ENCODE data around the gene DAPK2. TPM values are rescaled to one million over a fixed set of nuclear protein-coding genes. Genes with fewer than 3 reads are reported as not detected.
"Not testable (repeated sequence)": the region's sequence is repeated elsewhere in the genome, so short reads cannot be mapped to it uniquely, and the experiment has no call there.

Gene DAPK2
- total RNA-seq, 1 donor: 23.5 TPM

DNA sequence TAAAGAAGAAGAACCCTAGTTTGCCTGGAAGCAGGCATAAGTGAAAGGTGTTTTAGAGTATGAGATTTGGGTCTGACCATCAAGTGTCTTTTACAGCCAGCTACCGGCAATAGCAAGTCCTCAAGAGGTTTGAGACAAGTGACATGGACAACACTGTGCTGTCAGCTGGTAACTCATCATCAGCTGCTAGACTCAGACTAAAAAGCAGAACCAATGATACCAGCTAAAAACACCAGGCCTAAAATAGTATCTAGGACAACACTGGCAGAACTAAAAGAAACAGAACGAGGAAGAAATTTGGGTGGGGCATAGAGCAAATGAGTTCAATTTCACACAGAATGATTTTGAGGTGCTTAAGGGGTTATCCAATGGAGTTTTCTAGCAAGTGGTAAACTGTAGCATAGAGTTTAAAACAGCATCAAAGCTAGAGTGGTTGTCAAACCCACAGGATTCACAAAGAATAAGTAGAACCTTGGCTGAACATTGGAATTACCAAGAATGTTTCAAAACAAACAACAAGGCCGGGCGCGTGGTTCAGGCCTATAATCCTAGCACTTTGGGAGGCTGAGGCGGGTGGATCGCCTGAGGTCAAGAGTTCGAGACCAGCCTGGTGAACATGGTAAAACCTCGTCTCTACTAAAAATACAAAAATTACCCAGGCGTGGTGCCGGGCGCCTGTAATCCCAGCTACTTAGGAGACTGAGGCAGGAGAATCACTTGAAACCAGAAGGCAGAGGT is 43.4 kb upstream of the DAPK2 start:
- Histone ChIP-seq H3K36me3 (ENCODE audit: insufficient read depth, low read length) (peaks cover 20% of the 10 kb centered on the region), H3K4me3 (ENCODE audit: insufficient read depth, low read length) (no peak overlapping the region), H3K79me2 (ENCODE audit: insufficient read depth, low read length) (peaks cover 52% of the 10 kb centered on the region), H3K27me3 (ENCODE audit: insufficient read depth, low read length) (no peaks in the 10 kb centered on the region), H3K27ac (ENCODE audit: low read depth, low read length) (no peak overlapping the region), H3K4me2 (ENCODE audit: insufficient read depth, low read length) (no peak overlapping the region), H3K4me1 (ENCODE audit: insufficient read depth, low read length) (peaks cover 14% of the 10 kb centered on the region), H2AFZ (ENCODE audit: low read length) (no peak overlapping the region), H3K9me3 (ENCODE audit: low read depth, low read length) (no peaks in the 10 kb centered on the region), H4K20me1 (ENCODE audit: insufficient read depth, low read length) (no peaks in the 10 kb centered on the region)
- no peak for DNase-seq (ENCODE audit: insufficient read length, low spot score, missing footprints)
- TF ChIP-seq, protein P1, sequence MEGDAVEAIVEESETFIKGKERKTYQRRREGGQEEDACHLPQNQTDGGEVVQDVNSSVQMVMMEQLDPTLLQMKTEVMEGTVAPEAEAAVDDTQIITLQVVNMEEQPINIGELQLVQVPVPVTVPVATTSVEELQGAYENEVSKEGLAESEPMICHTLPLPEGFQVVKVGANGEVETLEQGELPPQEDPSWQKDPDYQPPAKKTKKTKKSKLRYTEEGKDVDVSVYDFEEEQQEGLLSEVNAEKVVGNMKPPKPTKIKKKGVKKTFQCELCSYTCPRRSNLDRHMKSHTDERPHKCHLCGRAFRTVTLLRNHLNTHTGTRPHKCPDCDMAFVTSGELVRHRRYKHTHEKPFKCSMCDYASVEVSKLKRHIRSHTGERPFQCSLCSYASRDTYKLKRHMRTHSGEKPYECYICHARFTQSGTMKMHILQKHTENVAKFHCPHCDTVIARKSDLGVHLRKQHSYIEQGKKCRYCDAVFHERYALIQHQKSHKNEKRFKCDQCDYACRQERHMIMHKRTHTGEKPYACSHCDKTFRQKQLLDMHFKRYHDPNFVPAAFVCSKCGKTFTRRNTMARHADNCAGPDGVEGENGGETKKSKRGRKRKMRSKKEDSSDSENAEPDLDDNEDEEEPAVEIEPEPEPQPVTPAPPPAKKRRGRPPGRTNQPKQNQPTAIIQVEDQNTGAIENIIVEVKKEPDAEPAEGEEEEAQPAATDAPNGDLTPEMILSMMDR (IDR thresholded peaks at IDR 0.05; ENCODE audit: extremely low read depth, low read depth, low read length): no peak

DNA sequence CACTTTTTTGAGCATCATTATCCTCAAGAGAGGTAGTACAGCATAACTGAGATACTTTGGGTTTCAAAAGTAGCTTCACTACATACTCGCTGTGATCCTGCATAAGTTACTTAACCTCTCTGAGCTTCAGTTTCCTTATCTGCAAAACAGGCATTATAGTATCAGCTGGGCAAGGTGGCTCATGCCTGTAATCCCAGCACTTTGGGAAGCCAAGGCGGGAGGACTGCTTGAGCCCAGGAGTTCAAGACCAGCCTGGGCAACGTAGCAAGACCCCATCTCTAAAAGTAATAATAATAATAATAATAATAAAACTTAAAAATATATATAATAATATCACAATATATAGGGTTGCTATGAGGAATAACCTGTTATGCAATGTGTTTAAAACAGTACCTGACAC is 36.5 kb upstream of the DAPK2 start:
- Histone ChIP-seq H3K36me3 (ENCODE audit: insufficient read depth, low read length) (peaks cover 19% of the 10 kb centered on the region), H4K20me1 (ENCODE audit: insufficient read depth, low read length) (no peaks in the 10 kb centered on the region), H3K4me1 (ENCODE audit: insufficient read depth, low read length) (no peaks in the 10 kb centered on the region), H3K9me3 (ENCODE audit: low read depth, low read length) (no peaks in the 10 kb centered on the region), H3K79me2 (ENCODE audit: insufficient read depth, low read length) (peaks cover 12% of the 10 kb centered on the region), H3K4me3 (ENCODE audit: insufficient read depth, low read length) (no peak overlapping the region), H3K4me2 (ENCODE audit: insufficient read depth, low read length) (no peak overlapping the region), H3K27me3 (ENCODE audit: insufficient read depth, low read length) (no peaks in the 10 kb centered on the region), H3K27ac (ENCODE audit: low read depth, low read length) (no peak overlapping the region), H2AFZ (ENCODE audit: low read length) (no peak overlapping the region)
- TF ChIP-seq, protein P1 (IDR thresholded peaks at IDR 0.05; ENCODE audit: extremely low read depth, low read depth, low read length): no peak
- DNase-seq (ENCODE audit: insufficient read length, low spot score, missing footprints): no peak

DNA sequence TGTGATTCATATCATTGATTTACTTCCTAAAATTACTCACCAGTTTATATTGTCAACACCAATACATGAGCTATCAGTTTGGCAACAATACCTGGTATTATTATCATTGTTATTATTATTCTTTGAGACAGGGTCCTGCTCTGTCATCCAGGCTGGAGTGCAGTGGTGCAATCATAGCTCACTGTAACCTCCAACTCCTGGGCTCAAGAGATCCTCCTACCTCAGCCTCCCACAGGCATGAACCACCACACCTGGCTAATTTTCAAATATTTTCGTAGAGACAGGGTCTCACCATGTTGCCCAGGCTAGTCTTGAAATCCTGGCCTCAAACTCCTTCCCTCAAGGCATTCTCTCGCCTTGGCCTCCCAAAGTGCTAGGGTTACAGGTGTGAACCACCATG is 27.2 kb upstream of the DAPK2 start:
- not testable (repeated sequence) for H4K20me1 ChIP-seq (ENCODE audit: insufficient read depth, low read length); H2AFZ ChIP-seq (ENCODE audit: low read length); H3K9me3 ChIP-seq (ENCODE audit: low read depth, low read length); H3K4me2 ChIP-seq (ENCODE audit: insufficient read depth, low read length); H3K4me3 ChIP-seq (ENCODE audit: insufficient read depth, low read length); DNase-seq (ENCODE audit: insufficient read length, low spot score, missing footprints); H3K27ac ChIP-seq (ENCODE audit: low read depth, low read length); H3K36me3 ChIP-seq (ENCODE audit: insufficient read depth, low read length); H3K79me2 ChIP-seq (ENCODE audit: insufficient read depth, low read length); H3K27me3 ChIP-seq (ENCODE audit: insufficient read depth, low read length)
- peaks cover 26% of the 10 kb centered on the region for H3K4me1 ChIP-seq (ENCODE audit: insufficient read depth, low read length)

DNA sequence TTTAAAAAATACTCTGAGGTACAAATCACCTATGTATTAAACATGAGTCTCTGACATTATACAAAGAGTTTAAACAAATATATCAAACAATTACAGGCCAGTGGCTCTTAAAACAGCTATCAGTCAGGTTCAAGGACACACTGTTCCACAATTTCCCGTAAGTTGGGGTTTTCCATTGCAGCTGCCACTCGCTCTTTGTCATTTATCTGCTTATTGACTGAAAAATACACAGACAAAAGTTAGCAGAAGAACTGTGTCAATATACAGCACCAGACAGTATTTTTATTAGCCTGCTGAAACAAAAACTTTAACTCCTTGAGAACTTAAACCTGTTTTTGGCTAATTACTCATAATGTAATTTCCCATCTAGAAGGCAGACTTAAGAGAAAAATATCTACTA is 26.5 kb upstream of the DAPK2 start:
- H4K20me1 ChIP-seq (ENCODE audit: insufficient read depth, low read length): no peaks in the 10 kb centered on the region
- no peak overlapping the region for H3K27ac ChIP-seq (ENCODE audit: low read depth, low read length)
- H2AFZ ChIP-seq (ENCODE audit: low read length): no peak overlapping the region
- H3K4me2 ChIP-seq (ENCODE audit: insufficient read depth, low read length): no peak overlapping the region
- no peaks in the 10 kb centered on the region for H3K27me3 ChIP-seq (ENCODE audit: insufficient read depth, low read length)
- no peak for DNase-seq (ENCODE audit: insufficient read length, low spot score, missing footprints)
- H3K79me2 ChIP-seq (ENCODE audit: insufficient read depth, low read length): peaks cover 3% of the 10 kb centered on the region
- no peak overlapping the region for H3K4me3 ChIP-seq (ENCODE audit: insufficient read depth, low read length)
- peaks cover 8% of the 10 kb centered on the region for H3K36me3 ChIP-seq (ENCODE audit: insufficient read depth, low read length)
- TF ChIP-seq, protein P1 (IDR thresholded peaks at IDR 0.05; ENCODE audit: extremely low read depth, low read depth, low read length): no peak
- peaks cover 27% of the 10 kb centered on the region for H3K4me1 ChIP-seq (ENCODE audit: insufficient read depth, low read length)
- H3K9me3 ChIP-seq (ENCODE audit: low read depth, low read length): no peaks in the 10 kb centered on the region
